CD14-positive monocyte (primary cell): ENCODE measurements around the gene DTD1. TPM values are rescaled to one million over a fixed set of nuclear protein-coding genes. Genes with fewer than 3 reads are reported as not detected.

Experiments
- DNase-seq, 3 donors: peaks; one replicate each; pipeline ENCODE4 v3.0.0-alpha.2; 2011 to 2022
- H2AFZ ChIP-seq: 2 replicates; pipeline ENCODE4 v1.6.0; 2012; ENCODE audit warnings: mild to moderate bottlenecking, low read depth, low read length, inconsistent platforms; ENCODE audit not compliant: insufficient read depth, poor library complexity, severe bottlenecking
- H3K27ac ChIP-seq, 2 donors: 1 replicate in 1 of 2; 2 replicates in 1 of 2; pipeline ENCODE4 v1.5.1; 2012 to 2013; ENCODE audit warnings: low read length in 2 of 2, control low read depth in 1 of 2, inconsistent platforms in 1 of 2, low read depth in 1 of 2, mild to moderate bottlenecking in 1 of 2
- H3K27me3 ChIP-seq, 2 donors: one replicate each; pipeline versions ENCODE4 v1.6.0 to v1.6.1; 2011 to 2013; ENCODE audit warnings: low read length in 2 of 2; ENCODE audit not compliant: control insufficient read depth in 2 of 2, insufficient read depth in 2 of 2
- H3K36me3 ChIP-seq, 2 donors: replicated peaks in 1 of 2; 1 replicate in 1 of 2; 2 replicates in 1 of 2; pipeline versions ENCODE4 v1.5.1 to v1.6.1; 2012 to 2013; ENCODE audit warnings: low read length in 2 of 2, control low read depth in 1 of 2, inconsistent platforms in 1 of 2, mild to moderate bottlenecking in 1 of 2; ENCODE audit not compliant: insufficient read depth in 2 of 2, control insufficient read depth in 1 of 2
- H3K4me1 ChIP-seq, 2 donors: 1 replicate in 1 of 2; 2 replicates in 1 of 2; pipeline versions ENCODE4 v1.5.1 to v1.6.1; 2012 to 2013; ENCODE audit warnings: low read length in 2 of 2, control low read depth in 1 of 2, inconsistent platforms in 1 of 2, mild to moderate bottlenecking in 1 of 2, moderate library complexity in 1 of 2; ENCODE audit not compliant: insufficient read depth in 2 of 2, control insufficient read depth in 1 of 2
- H3K4me2 ChIP-seq: replicated peaks from 2 replicates; pipeline ENCODE3; 2012; ENCODE audit warnings: low read length, moderate library complexity, mild to moderate bottlenecking; ENCODE audit not compliant: poor library complexity, severe bottlenecking; ENCODE audit errors: extremely low read depth
- H3K4me3 ChIP-seq, 3 experiments: fragments of 200-600 bp in 1 of 3; sonication (generic) in 1 of 3; replicated peaks in 1 of 3; 1 replicate in 2 of 3; 2 replicates in 1 of 3; pipeline ENCODE4 v1.5.1; 2011 to 2013; ENCODE audit warnings: low read length in 3 of 3, mild to moderate bottlenecking in 3 of 3, control low read depth in 2 of 3, low read depth in 2 of 3, inconsistent platforms in 1 of 3, moderate library complexity in 1 of 3
- H3K79me2 ChIP-seq: 2 replicates; pipeline ENCODE4 v1.6.0; 2012; ENCODE audit warnings: mild to moderate bottlenecking, control low read depth, inconsistent platforms, low read length, moderate library complexity; ENCODE audit not compliant: insufficient read depth
- H3K9ac ChIP-seq: 2 replicates; pipeline ENCODE4 v1.6.0; 2017; ENCODE audit warnings: low read length, mild to moderate bottlenecking; ENCODE audit not compliant: insufficient read depth, poor library complexity, severe bottlenecking
- H3K9me3 ChIP-seq, 2 donors: replicated peaks in 1 of 2; 1 replicate in 1 of 2; 2 replicates in 1 of 2; pipeline versions ENCODE4 v1.5.1 to v1.6.1; 2012 to 2013; ENCODE audit warnings: low read length in 2 of 2, control low read depth in 1 of 2; ENCODE audit not compliant: control insufficient read depth in 1 of 2, insufficient read depth in 1 of 2
- H4K20me1 ChIP-seq: 2 replicates; pipeline ENCODE4 v1.6.0; 2012; ENCODE audit warnings: mild to moderate bottlenecking, low read length, control low read depth, moderate library complexity; ENCODE audit not compliant: insufficient read depth
- H3K27ac Mint-ChIP-seq, 7 donors: one replicate each; pipeline ENCODE4 v1.8.0; 2020; ENCODE audit warnings: mild to moderate bottlenecking in 7 of 7, mixed read lengths in 7 of 7, moderate library complexity in 6 of 7, inconsistent platforms in 2 of 7
- H3K27me3 Mint-ChIP-seq, 3 donors: one replicate each; pipeline ENCODE4 v1.8.0; 2021 to 2022; ENCODE audit warnings: low read depth in 3 of 3, mild to moderate bottlenecking in 3 of 3, mixed read lengths in 3 of 3, moderate library complexity in 3 of 3, inconsistent platforms in 1 of 3
- H3K36me3 Mint-ChIP-seq, 2 donors: one replicate each; pipeline ENCODE4 v1.8.0; 2020; ENCODE audit warnings: mixed read lengths in 2 of 2, inconsistent platforms in 1 of 2, mild to moderate bottlenecking in 1 of 2
- H3K4me1 Mint-ChIP-seq: one replicate; pipeline ENCODE4 v1.8.0; 2020; ENCODE audit warnings: mild to moderate bottlenecking, mixed read lengths
- H3K4me3 Mint-ChIP-seq, 2 donors: one replicate each; pipeline ENCODE4 v1.8.0; 2020; ENCODE audit warnings: mild to moderate bottlenecking in 2 of 2, mixed read lengths in 2 of 2, moderate library complexity in 1 of 2
- H3K9me3 Mint-ChIP-seq, 7 donors: one replicate each; pipeline ENCODE4 v1.8.0; 2020 to 2022; ENCODE audit warnings: mixed read lengths in 7 of 7, mild to moderate bottlenecking in 6 of 7, moderate library complexity in 6 of 7, inconsistent platforms in 2 of 7
- CTCF ChIP-seq: fragments of 200-600 bp; IDR thresholded peaks from one replicate; pipeline ENCODE4 v1.8.0; 2022; ENCODE audit warnings: antibody characterized with exemption, mild to moderate bottlenecking
- WGBS: methylation state at CpG from one replicate; pipeline ENCODE4 v1.1.5; 2013; ENCODE audit warnings: missing lambda C conversion rate; ENCODE audit not compliant: insufficient coverage; 5-methylcytosine and 5-hydroxymethylcytosine counted together
- intact Hi-C, 2 donors: fragments of 100-400 bp; cut with micrococcal nuclease; formaldehyde crosslinking; loops; one replicate each; pipeline versions ENCODE4 v1.15.0 to v1.15.1; 2023
- polyA plus RNA-seq, 3 donors: library from polyadenylated mRNA; depleted of rRNA in 1 of 3; unstranded in 2 of 3; stranded (reverse) in 1 of 3; fragments of 300-500 nt in 2 of 3; fragments of >200 nt in 1 of 3; fragmentation: Illumina TruSeq in 2 of 3; gene quantifications; 1 replicate in 2 of 3; 2 replicates in 1 of 3; pipeline ENCODE4 v1.2.3, GENCODE V29; 2012 to 2021

Gene DTD1
- polyA plus RNA-seq, 3 donors = 18.8 to 33.6 (median 26.3) TPM

GRCh38 chr20:18721551-18722115 lies 133.8 kb downstream of the DTD1 start:
- no peak overlapping the region for H3K9ac ChIP-seq
- no peak overlapping the region for H3K4me2 ChIP-seq
- no peak for DNase-seq
- no peaks in the 10 kb centered on the region for H3K79me2 ChIP-seq
- no peak overlapping the region for H3K27ac ChIP-seq
- no peaks in the 10 kb centered on the region for H3K36me3 ChIP-seq
- H3K4me3 Mint-ChIP-seq = no peak overlapping the region
- intact Hi-C loops = no loop called here
- H2AFZ ChIP-seq = no peak overlapping the region
- 100% methylated on average over 3 of the region's 9 CpGs for WGBS
- no peaks in the 10 kb centered on the region for H4K20me1 ChIP-seq
- H3K27ac Mint-ChIP-seq = no peak overlapping the region
- no peak for TF ChIP-seq CTCF
- no peak overlapping the region for H3K4me3 ChIP-seq
- no peaks in the 10 kb centered on the region for H3K4me1 Mint-ChIP-seq
- H3K4me1 ChIP-seq = no peaks in the 10 kb centered on the region
- peaks cover 0 to 2% (median 0%) of the 10 kb centered on the region in 3 donors for H3K27me3 Mint-ChIP-seq
- peaks cover 0 to 12% (median 7%) of the 10 kb centered on the region in 7 donors for H3K9me3 Mint-ChIP-seq
- H3K27me3 ChIP-seq = no peaks in the 10 kb centered on the region
- no peaks in the 10 kb centered on the region for H3K36me3 Mint-ChIP-seq
- peaks cover 0 to 3% of the 10 kb centered on the region in 2 donors for H3K9me3 ChIP-seq

GRCh38 chr20:18722371-18722770 lies 134.5 kb downstream of the DTD1 start:
- Histone ChIP-seq H2AFZ (no peak overlapping the region), H3K36me3 (no peaks in the 10 kb centered on the region), H3K27me3 (no peaks in the 10 kb centered on the region), H3K4me1 (no peaks in the 10 kb centered on the region), H3K4me2 (no peak overlapping the region), H3K9ac (no peak overlapping the region), H3K79me2 (no peaks in the 10 kb centered on the region), H3K4me3 (no peak overlapping the region), H4K20me1 (no peaks in the 10 kb centered on the region), H3K27ac (no peak overlapping the region), H3K9me3 (peaks cover 0 to 3% of the 10 kb centered on the region in 2 donors)
- Mint-ChIP-seq H3K4me1 (no peaks in the 10 kb centered on the region), H3K4me3 (no peak overlapping the region), H3K27me3 (peaks cover 0 to 2% (median 1%) of the 10 kb centered on the region in 3 donors), H3K9me3 (peaks cover 0 to 12% (median 7%) of the 10 kb centered on the region in 7 donors), H3K27ac (no peak overlapping the region), H3K36me3 (no peaks in the 10 kb centered on the region)
- TF ChIP-seq CTCF = no peak
- intact Hi-C loops = no loop called here
- DNase-seq = no peak
- WGBS = no CpG with 5 or more reads among the region's 1 CpG
